K562 (cell line): ENCODE results near the gene SHISA7. TPM values are rescaled to one million over a fixed set of nuclear protein-coding genes. Genes with fewer than 3 reads are reported as not detected.

Experiments
- ATF7 ChIP-seq: fragments of 450-650 bp; IDR thresholded peaks from 2 replicates; pipeline ENCODE4 v1.7.1; 2014; ENCODE audit warnings: mild to moderate bottlenecking, moderate library complexity
- BACH1 ChIP-seq: fragments of 200-800 bp; sonication (Bioruptor generic); IDR thresholded peaks from 2 replicates; pipeline ENCODE4 v1.6.1; 2016; ENCODE audit warnings: missing genetic modification characterization, missing compliant biosample characterization
- ETV5 ChIP-seq: sonication (generic); formaldehyde crosslinking; IDR thresholded peaks from 2 replicates; pipeline ENCODE4 v1.4.0; 2020; ENCODE audit warnings: low read depth, mild to moderate bottlenecking, missing genetic modification reagents
- HMGN3 ChIP-seq: IDR thresholded peaks from 2 replicates; pipeline ENCODE4 v1.6.1; 2011; ENCODE audit warnings: borderline replicate concordance, low read depth, mild to moderate bottlenecking, mixed read lengths, low read length; ENCODE audit not compliant: insufficient read length; ENCODE audit errors: extremely low read depth
- HNRNPLL ChIP-seq: fragments of 200-400 bp; formaldehyde crosslinking; IDR thresholded peaks from 2 replicates; pipeline ENCODE4 v1.6.1; 2017; ENCODE audit warnings: low read length, low read depth, mild to moderate bottlenecking; ENCODE audit not compliant: poor library complexity, severe bottlenecking
- MCM5 ChIP-seq: fragments of 450-650 bp; IDR thresholded peaks from 2 replicates; pipeline ENCODE4 v1.6.1; 2016; ENCODE audit warnings: low read depth
- NBN ChIP-seq: fragments of 450-650 bp; IDR thresholded peaks from 2 replicates; pipeline ENCODE4 v1.6.1; 2016; ENCODE audit warnings: low read depth, mild to moderate bottlenecking
- NFE2L1 ChIP-seq: fragments of 450-650 bp; IDR thresholded peaks from 2 replicates; pipeline ENCODE4 v1.6.1; 2016; ENCODE audit warnings: missing genetic modification characterization, low read depth, mild to moderate bottlenecking, missing compliant biosample characterization, moderate library complexity, borderline replicate concordance
- POLR2AphosphoS5 ChIP-seq: IDR thresholded peaks from 2 replicates; pipeline ENCODE4 v1.6.1; 2011; ENCODE audit warnings: mild to moderate bottlenecking, low read depth, low read length, moderate library complexity; ENCODE audit not compliant: control insufficient read depth, insufficient read depth
- PREB ChIP-seq: sonication (generic); formaldehyde crosslinking; IDR thresholded peaks from 2 replicates; pipeline ENCODE4 v1.8.1; 2023; ENCODE audit warnings: mild to moderate bottlenecking, missing genetic modification reagents
- SMAD3 ChIP-seq: fragments of 450-650 bp; formaldehyde crosslinking; conservative IDR thresholded peaks from 2 replicates; pipeline ENCODE4 v1.4.0; 2020; ENCODE audit warnings: mild to moderate bottlenecking
- TAF9B ChIP-seq: fragments of 450-650 bp; IDR thresholded peaks from 2 replicates; pipeline ENCODE4 v1.6.1; 2018; ENCODE audit warnings: mild to moderate bottlenecking; ENCODE audit not compliant: partially characterized antibody
- TCF3 ChIP-seq: sonication (generic); formaldehyde crosslinking; IDR thresholded peaks from 2 replicates; pipeline ENCODE4 v1.4.0; 2020; ENCODE audit warnings: mild to moderate bottlenecking, missing genetic modification reagents
- YY1 ChIP-seq, 3 experiments: IDR thresholded peaks; 2 replicates each; pipeline ENCODE4 v1.6.1; 2011; ENCODE audit warnings: low read length in 2 of 3, mild to moderate bottlenecking in 2 of 3, moderate library complexity in 2 of 3, borderline replicate concordance in 1 of 3, control low read depth in 1 of 3, low read depth in 1 of 3; ENCODE audit not compliant: insufficient read depth in 3 of 3, insufficient replicate concordance in 2 of 3, control insufficient read depth in 1 of 3, insufficient read length in 1 of 3; ENCODE audit errors: extremely low read depth in 1 of 3
- ZBTB1 ChIP-seq: sonication (generic); formaldehyde crosslinking; IDR thresholded peaks from 2 replicates; pipeline ENCODE4 v1.8.1; 2023; ENCODE audit warnings: missing genetic modification reagents, low read depth, mild to moderate bottlenecking, borderline replicate concordance
- ZNF436 ChIP-seq: fragments of 250-450, 450-650 bp; sonication (Bioruptor Pico); formaldehyde crosslinking; IDR thresholded peaks from 2 replicates; pipeline ENCODE4 v1.7.0; 2020; ENCODE audit warnings: mild to moderate bottlenecking
- polyA plus RNA-seq, 8 experiments: library from polyadenylated mRNA; depleted of rRNA in 4 of 8; stranded (reverse) in 5 of 8; unstranded in 3 of 8; fragments of >200 nt; fragmentation: Nextera tagmentation in 2 of 8; fragmentation: Illumina TruSeq in 1 of 8; extraction: Ambion mirVana in 2 of 8; extraction: Trizol in 1 of 8; gene quantifications; 2 replicates each; pipeline versions ENCODE4 v1.2.1 to v1.2.3, GENCODE V29; 2011 to 2014; ENCODE audit warnings: inconsistent platforms in 1 of 8, missing spikeins in 1 of 8
- total RNA-seq, 7 experiments: library from RNA; depleted of rRNA in 6 of 7; stranded (reverse); fragments of >200 nt in 6 of 7; fragmentation: Illumina TruSeq in 2 of 7; extraction: Trizol in 2 of 7; gene quantifications; 2 replicates each; pipeline versions ENCODE4 v1.2.1 to v1.2.3, GENCODE V29; 2011 to 2021; ENCODE audit warnings: low replicate concordance in 1 of 7
- TF ChIP-seq, protein P1 (sequence below), 2 experiments: fragments of 200-800 bp in 1 of 2; sonication (Bioruptor generic) in 1 of 2; sonication (generic) in 1 of 2; formaldehyde crosslinking in 1 of 2; IDR thresholded peaks in 1 of 2; conservative IDR thresholded peaks in 1 of 2; 2 replicates each; pipeline versions ENCODE4 v1.5.0 to v1.6.1; 2016 to 2020; ENCODE audit warnings: missing compliant biosample characterization in 1 of 2, missing genetic modification characterization in 1 of 2, missing genetic modification reagents in 1 of 2
- TF ChIP-seq, protein P2 (sequence below): sonication (generic); formaldehyde crosslinking; IDR thresholded peaks from 2 replicates; pipeline ENCODE4 v1.8.0; 2022; ENCODE audit warnings: mild to moderate bottlenecking, low read depth, missing genetic modification reagents
- TF ChIP-seq, protein P3 (sequence below): IDR thresholded peaks from 2 replicates; pipeline ENCODE4 v1.6.1; 2011; ENCODE audit not compliant: insufficient read length; ENCODE audit errors: extremely low read depth

The SHISA7 gene
- total and polyA plus RNA-seq, 9 of the 15 experiments (the other 6 are each of a cell fraction or from before 2014, with no cell fraction given) = 0.01 to 0.40 (median 0.07) TPM

- TF ChIP-seq YY1 (IDR thresholded peaks at IDR 0.05; ENCODE audit: borderline replicate concordance in 1 of 3, control insufficient read depth in 1 of 3, extremely low read depth in 1 of 3, insufficient read depth in 3 of 3, insufficient read length in 1 of 3, insufficient replicate concordance in 2 of 3, low read depth in 1 of 3, low read length in 2 of 3) = peak; percentile 71 to 95 (median 88)
- TF ChIP-seq NFE2L1 (tag) = no peak
- peak; percentile 53 for TF ChIP-seq HMGN3
- TF ChIP-seq TAF9B = peak; percentile 69
- peak; percentile 69; the same call in 1 of the 2 replicates for TF ChIP-seq PREB (CRISPR knock-in tag)
- no peak for TF ChIP-seq TCF3 (CRISPR knock-in tag)
- TF ChIP-seq ETV5 (CRISPR knock-in tag) = peak; percentile 84; the same call in 1 of the 2 replicates
- TF ChIP-seq HNRNPLL = peak; percentile 93
- TF ChIP-seq, protein P1, sequence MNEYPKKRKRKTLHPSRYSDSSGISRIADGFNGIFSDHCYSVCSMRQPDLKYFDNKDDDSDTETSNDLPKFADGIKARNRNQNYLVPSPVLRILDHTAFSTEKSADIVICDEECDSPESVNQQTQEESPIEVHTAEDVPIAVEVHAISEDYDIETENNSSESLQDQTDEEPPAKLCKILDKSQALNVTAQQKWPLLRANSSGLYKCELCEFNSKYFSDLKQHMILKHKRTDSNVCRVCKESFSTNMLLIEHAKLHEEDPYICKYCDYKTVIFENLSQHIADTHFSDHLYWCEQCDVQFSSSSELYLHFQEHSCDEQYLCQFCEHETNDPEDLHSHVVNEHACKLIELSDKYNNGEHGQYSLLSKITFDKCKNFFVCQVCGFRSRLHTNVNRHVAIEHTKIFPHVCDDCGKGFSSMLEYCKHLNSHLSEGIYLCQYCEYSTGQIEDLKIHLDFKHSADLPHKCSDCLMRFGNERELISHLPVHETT (CRISPR knock-in tag; conservative IDR thresholded peaks at IDR 0.05 in 1 of 2, IDR thresholded peaks at IDR 0.05 in 1 of 2) = peak in 1 of 2 experiments; percentile 57; a peak in 1 of 4 replicates
- TF ChIP-seq BACH1 (tag) = peak; percentile 70; the same call in 1 of the 2 replicates
- peak; percentile 33; the same call in 1 of the 2 replicates for TF ChIP-seq ZBTB1 (CRISPR knock-in tag)
- TF ChIP-seq POLR2AphosphoS5 = peak; percentile 28; the same call in 1 of the 2 replicates
- TF ChIP-seq ATF7 = peak; percentile 97
- TF ChIP-seq SMAD3 (CRISPR knock-in tag) = 0 out of 2 replicates have a peak, but pooled peaks have one; percentile 17
- TF ChIP-seq ZNF436 (CRISPR knock-in tag) = no peak
- TF ChIP-seq MCM5 = no peak
- TF ChIP-seq, protein P2, sequence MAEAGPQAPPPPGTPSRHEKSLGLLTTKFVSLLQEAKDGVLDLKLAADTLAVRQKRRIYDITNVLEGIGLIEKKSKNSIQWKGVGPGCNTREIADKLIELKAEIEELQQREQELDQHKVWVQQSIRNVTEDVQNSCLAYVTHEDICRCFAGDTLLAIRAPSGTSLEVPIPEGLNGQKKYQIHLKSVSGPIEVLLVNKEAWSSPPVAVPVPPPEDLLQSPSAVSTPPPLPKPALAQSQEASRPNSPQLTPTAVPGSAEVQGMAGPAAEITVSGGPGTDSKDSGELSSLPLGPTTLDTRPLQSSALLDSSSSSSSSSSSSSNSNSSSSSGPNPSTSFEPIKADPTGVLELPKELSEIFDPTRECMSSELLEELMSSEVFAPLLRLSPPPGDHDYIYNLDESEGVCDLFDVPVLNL (CRISPR knock-in tag) = peak; percentile 96
- TF ChIP-seq, protein P3, sequence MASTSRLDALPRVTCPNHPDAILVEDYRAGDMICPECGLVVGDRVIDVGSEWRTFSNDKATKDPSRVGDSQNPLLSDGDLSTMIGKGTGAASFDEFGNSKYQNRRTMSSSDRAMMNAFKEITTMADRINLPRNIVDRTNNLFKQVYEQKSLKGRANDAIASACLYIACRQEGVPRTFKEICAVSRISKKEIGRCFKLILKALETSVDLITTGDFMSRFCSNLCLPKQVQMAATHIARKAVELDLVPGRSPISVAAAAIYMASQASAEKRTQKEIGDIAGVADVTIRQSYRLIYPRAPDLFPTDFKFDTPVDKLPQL = peak; percentile 89
- peak; percentile 92 for TF ChIP-seq NBN
Measured at GRCh38 chr19:55407800-55408532, 35.1 kb downstream of the SHISA7 start (continued).
